Hepatocyte (in vitro differentiated cells): ENCODE data around the gene PLEKHG4.

Experiments used
- EZH2phosphoT487 ChIP-seq: fragments of 200-600 bp; sonication (generic); IDR thresholded peaks from one replicate; pipeline ENCODE4 v1.6.1; 2018; ENCODE audit warnings: antibody characterized with exemption, mild to moderate bottlenecking, low read depth, moderate library complexity; ENCODE audit not compliant: unreplicated experiment, severe bottlenecking
- TF ChIP-seq, protein P1 (sequence below): fragments of 200-600 bp; sonication (generic); IDR thresholded peaks from 2 replicates; pipeline ENCODE4 v1.5.1; 2016; ENCODE audit warnings: antibody characterized with exemption, mild to moderate bottlenecking; ENCODE audit not compliant: poor library complexity

DNA sequence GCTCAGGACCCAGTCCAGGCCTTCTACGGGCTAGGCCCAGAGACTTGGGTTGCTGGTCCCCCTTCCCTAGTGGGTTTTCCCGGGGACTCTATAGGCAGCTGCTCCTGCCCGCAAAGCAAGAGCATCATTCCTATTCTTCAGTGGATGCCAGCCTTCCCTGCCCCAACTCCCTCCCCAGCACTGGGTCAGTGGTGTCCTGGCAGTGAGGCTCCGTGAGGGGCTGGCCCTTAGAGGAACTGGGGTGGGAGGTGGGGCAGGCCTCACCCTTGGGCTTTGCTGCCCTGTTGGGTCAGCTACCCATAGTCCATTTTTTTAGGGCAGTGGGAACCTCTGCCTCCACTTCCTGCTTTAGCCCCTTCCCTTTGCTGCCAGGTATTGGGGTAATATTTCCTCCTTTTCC lies 7.9 kb upstream of the PLEKHG4 start:
- TF ChIP-seq, protein P1, sequence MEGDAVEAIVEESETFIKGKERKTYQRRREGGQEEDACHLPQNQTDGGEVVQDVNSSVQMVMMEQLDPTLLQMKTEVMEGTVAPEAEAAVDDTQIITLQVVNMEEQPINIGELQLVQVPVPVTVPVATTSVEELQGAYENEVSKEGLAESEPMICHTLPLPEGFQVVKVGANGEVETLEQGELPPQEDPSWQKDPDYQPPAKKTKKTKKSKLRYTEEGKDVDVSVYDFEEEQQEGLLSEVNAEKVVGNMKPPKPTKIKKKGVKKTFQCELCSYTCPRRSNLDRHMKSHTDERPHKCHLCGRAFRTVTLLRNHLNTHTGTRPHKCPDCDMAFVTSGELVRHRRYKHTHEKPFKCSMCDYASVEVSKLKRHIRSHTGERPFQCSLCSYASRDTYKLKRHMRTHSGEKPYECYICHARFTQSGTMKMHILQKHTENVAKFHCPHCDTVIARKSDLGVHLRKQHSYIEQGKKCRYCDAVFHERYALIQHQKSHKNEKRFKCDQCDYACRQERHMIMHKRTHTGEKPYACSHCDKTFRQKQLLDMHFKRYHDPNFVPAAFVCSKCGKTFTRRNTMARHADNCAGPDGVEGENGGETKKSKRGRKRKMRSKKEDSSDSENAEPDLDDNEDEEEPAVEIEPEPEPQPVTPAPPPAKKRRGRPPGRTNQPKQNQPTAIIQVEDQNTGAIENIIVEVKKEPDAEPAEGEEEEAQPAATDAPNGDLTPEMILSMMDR, result no peak
- TF ChIP-seq EZH2phosphoT487, result no peak
